GM21360 (cell line): ENCODE data around the gene HDLBP.
A peak's percentile ranks its signal among the peaks of the same experiment; 100 is the strongest.

Experiments used
- ATAC-seq: cut with Tn5 transposase; IDR thresholded peaks from one replicate; pipeline ENCODE4 v1.9.1; 2021; ENCODE audit warnings: mild to moderate bottlenecking, moderate library complexity; ENCODE audit not compliant: unreplicated experiment

Gene HDLBP

GRCh38 chr2:241315093-241315878 is at the start of gene HDLBP:
HDLBP (minus strand) TSS chr2:241315672; CDS start chr2:241266869, 48,803 bp downstream.
- peak; percentile 51 for ATAC-seq

GRCh38 chr2:241364781-241365180 is 49.3 kb upstream of the HDLBP start:
- ATAC-seq: no peak

GRCh38 chr2:241363426-241363825 is 48.0 kb upstream of the HDLBP start:
- no peak for ATAC-seq

GRCh38 chr2:241359481-241360045 is 44.1 kb upstream of the HDLBP start:
- no peak for ATAC-seq

- ATAC-seq: peak; percentile 22
These were observed 43.0 kb upstream of the HDLBP start for GRCh38 chr2:241358470-241358869.

GRCh38 chr2:241357531-241357930 is 42.1 kb upstream of the HDLBP start:
- ATAC-seq: no peak

- no peak for ATAC-seq
These were observed 41.4 kb upstream of the HDLBP start for GRCh38 chr2:241356871-241357260.

- ATAC-seq: peak; percentile 75
These were observed 40.8 kb upstream of the HDLBP start, which contains the start of gene FARP2 for GRCh38 chr2:241355983-241356870. FARP2 (plus strand) TSS chr2:241356285; CDS start chr2:241373108, 16,823 bp downstream.

- peak; percentile 21 for ATAC-seq
These were observed 39.5 kb upstream of the HDLBP start for GRCh38 chr2:241354668-241355658.

- ATAC-seq: no peak
These were observed 36.8 kb upstream of the HDLBP start for GRCh38 chr2:241352227-241352626.

- no peak for ATAC-seq
These were observed 36.2 kb upstream of the HDLBP start for GRCh38 chr2:241351640-241352031.

- no peak for ATAC-seq
These were observed 35.6 kb upstream of the HDLBP start for GRCh38 chr2:241350878-241351639.

- ATAC-seq: no peak
These were observed 35.0 kb upstream of the HDLBP start for GRCh38 chr2:241350530-241350877.

- ATAC-seq: no peak
These were observed 34.5 kb upstream of the HDLBP start for GRCh38 chr2:241349941-241350340.

GRCh38 chr2:241344925-241345651 is 29.6 kb upstream of the HDLBP start:
- ATAC-seq: no peak

- no peak for ATAC-seq
These were observed 25.2 kb upstream of the HDLBP start for GRCh38 chr2:241340631-241341163.

GRCh38 chr2:241339839-241340630 is 24.6 kb upstream of the HDLBP start:
- no peak for ATAC-seq

GRCh38 chr2:241334813-241335212 is 19.3 kb upstream of the HDLBP start:
- ATAC-seq: no peak
